ENCODE data around the gene SLC9C2. TPM values are rescaled to one million over a fixed set of nuclear protein-coding genes. Genes with fewer than 3 reads are reported as not detected.

Gene SLC9C2
- total RNA-seq, 1 experiment from 2014 or later, result not detected

- Mint-ChIP-seq H3K27ac (peak overlapping the region; percentile 73), H3K4me3 (no peak overlapping the region), H3K9me3 (peaks cover 13% of the 10 kb centered on the region; the same call in 1 of the 2 replicates)
Observed at GRCh38 chr1:173453982-173454381, 148.9 kb downstream of the SLC9C2 start.

GRCh38 chr1:173451981-173452380 lies 150.9 kb downstream of the SLC9C2 start:
- CTCF ChIA-PET, result no interaction called here
- Mint-ChIP-seq H3K9me3 (peaks cover 20% of the 10 kb centered on the region), H3K4me3 (no peak overlapping the region), H3K4me1 (peaks cover 61% of the 10 kb centered on the region), H3K27me3 (ENCODE audit: low read depth) (no peaks in the 10 kb centered on the region), H3K27ac (peak overlapping the region; percentile 94), H3K36me3 (peaks cover 43% of the 10 kb centered on the region)
- no peak for TF ChIP-seq MLX (CRISPR knock-in tag; IDR thresholded peaks at IDR 0.05)
- no peak for TF ChIP-seq USF1 (CRISPR knock-in tag; IDR thresholded peaks at IDR 0.05)
- no peak for TF ChIP-seq FOXK1 (CRISPR knock-in tag; IDR thresholded peaks at IDR 0.05)
- TF ChIP-seq, protein P1, sequence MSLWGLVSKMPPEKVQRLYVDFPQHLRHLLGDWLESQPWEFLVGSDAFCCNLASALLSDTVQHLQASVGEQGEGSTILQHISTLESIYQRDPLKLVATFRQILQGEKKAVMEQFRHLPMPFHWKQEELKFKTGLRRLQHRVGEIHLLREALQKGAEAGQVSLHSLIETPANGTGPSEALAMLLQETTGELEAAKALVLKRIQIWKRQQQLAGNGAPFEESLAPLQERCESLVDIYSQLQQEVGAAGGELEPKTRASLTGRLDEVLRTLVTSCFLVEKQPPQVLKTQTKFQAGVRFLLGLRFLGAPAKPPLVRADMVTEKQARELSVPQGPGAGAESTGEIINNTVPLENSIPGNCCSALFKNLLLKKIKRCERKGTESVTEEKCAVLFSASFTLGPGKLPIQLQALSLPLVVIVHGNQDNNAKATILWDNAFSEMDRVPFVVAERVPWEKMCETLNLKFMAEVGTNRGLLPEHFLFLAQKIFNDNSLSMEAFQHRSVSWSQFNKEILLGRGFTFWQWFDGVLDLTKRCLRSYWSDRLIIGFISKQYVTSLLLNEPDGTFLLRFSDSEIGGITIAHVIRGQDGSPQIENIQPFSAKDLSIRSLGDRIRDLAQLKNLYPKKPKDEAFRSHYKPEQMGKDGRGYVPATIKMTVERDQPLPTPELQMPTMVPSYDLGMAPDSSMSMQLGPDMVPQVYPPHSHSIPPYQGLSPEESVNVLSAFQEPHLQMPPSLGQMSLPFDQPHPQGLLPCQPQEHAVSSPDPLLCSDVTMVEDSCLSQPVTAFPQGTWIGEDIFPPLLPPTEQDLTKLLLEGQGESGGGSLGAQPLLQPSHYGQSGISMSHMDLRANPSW (CRISPR knock-in tag; conservative IDR thresholded peaks at IDR 0.05; ENCODE audit: low read depth), result no peak
- TF ChIP-seq ATF2 (CRISPR knock-in tag; IDR thresholded peaks at IDR 0.05; ENCODE audit: borderline replicate concordance, low read depth), result no peak
- no peak for TF ChIP-seq IRF2 (CRISPR knock-in tag; IDR thresholded peaks at IDR 0.05; ENCODE audit: borderline replicate concordance, low read depth)
- TF ChIP-seq ETV6 (CRISPR knock-in tag; IDR thresholded peaks at IDR 0.05), result no peak
- no peak for TF ChIP-seq ZNF219 (CRISPR knock-in tag; IDR thresholded peaks at IDR 0.05; ENCODE audit: borderline replicate concordance)
- no peak for TF ChIP-seq CBFB (CRISPR knock-in tag; IDR thresholded peaks at IDR 0.05; ENCODE audit: low read depth)
- TF ChIP-seq GTF2I (CRISPR knock-in tag; conservative IDR thresholded peaks at IDR 0.05), result no peak
- TF ChIP-seq, protein P2, sequence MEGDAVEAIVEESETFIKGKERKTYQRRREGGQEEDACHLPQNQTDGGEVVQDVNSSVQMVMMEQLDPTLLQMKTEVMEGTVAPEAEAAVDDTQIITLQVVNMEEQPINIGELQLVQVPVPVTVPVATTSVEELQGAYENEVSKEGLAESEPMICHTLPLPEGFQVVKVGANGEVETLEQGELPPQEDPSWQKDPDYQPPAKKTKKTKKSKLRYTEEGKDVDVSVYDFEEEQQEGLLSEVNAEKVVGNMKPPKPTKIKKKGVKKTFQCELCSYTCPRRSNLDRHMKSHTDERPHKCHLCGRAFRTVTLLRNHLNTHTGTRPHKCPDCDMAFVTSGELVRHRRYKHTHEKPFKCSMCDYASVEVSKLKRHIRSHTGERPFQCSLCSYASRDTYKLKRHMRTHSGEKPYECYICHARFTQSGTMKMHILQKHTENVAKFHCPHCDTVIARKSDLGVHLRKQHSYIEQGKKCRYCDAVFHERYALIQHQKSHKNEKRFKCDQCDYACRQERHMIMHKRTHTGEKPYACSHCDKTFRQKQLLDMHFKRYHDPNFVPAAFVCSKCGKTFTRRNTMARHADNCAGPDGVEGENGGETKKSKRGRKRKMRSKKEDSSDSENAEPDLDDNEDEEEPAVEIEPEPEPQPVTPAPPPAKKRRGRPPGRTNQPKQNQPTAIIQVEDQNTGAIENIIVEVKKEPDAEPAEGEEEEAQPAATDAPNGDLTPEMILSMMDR (IDR thresholded peaks at IDR 0.05), result no peak
- ATAC-seq, result no peak
- POLR2A ChIA-PET, result no interaction called here
- DNase-seq (ENCODE audit: low spot score), result no peak

More at GRCh38 chr1:173453982-173454381, 148.9 kb downstream of the SLC9C2 start:
- POLR2A ChIA-PET, result no interaction called here
- Mint-ChIP-seq H3K27me3 (ENCODE audit: low read depth) (no peaks in the 10 kb centered on the region), H3K36me3 (peaks cover 40% of the 10 kb centered on the region), H3K4me1 (peaks cover 48% of the 10 kb centered on the region)
- no peak for DNase-seq (ENCODE audit: low spot score)
- ATAC-seq, result no peak
- CTCF ChIA-PET, result interaction anchor here (0.6 to 1.1 kb wide), 2 partner anchors 24 to 646 kb away, joined by 3 to 4 read pairs; no protein-coding TSS in a partner anchor
- TF ChIP-seq NR1H2 (CRISPR knock-in tag; IDR thresholded peaks at IDR 0.05) (no peak), CREB1 (CRISPR knock-in tag; IDR thresholded peaks at IDR 0.05) (no peak), ZNF416 (CRISPR knock-in tag; IDR thresholded peaks at IDR 0.05) (no peak), EMX1 (CRISPR knock-in tag; IDR thresholded peaks at IDR 0.05) (no peak), ATF1 (CRISPR knock-in tag; IDR thresholded peaks at IDR 0.05) (no peak), TP53 (CRISPR knock-in tag; IDR thresholded peaks at IDR 0.05) (no peak), ZNF121 (CRISPR knock-in tag; IDR thresholded peaks at IDR 0.05) (no peak), JUN (CRISPR knock-in tag; IDR thresholded peaks at IDR 0.05) (no peak), GTF2I (CRISPR knock-in tag; conservative IDR thresholded peaks at IDR 0.05) (no peak), ZNF138 (CRISPR knock-in tag; conservative IDR thresholded peaks at IDR 0.05) (no peak), NFE2L1 (CRISPR knock-in tag; IDR thresholded peaks at IDR 0.05) (no peak), CBFB (CRISPR knock-in tag; IDR thresholded peaks at IDR 0.05; ENCODE audit: low read depth) (no peak)

Other genes with a start within 250 kb of the SLC9C2 start
- gene PRDX6, start 125.7 kb downstream of the SLC9C2 start, total RNA-seq (2021), result 512 to 538 TPM (median 516 TPM) in 3 replicates
- gene TEX50, start 32.3 kb upstream of the SLC9C2 start, total RNA-seq (2021), result not detected in 3 replicates
- gene ANKRD45, start 66.8 kb upstream of the SLC9C2 start, total RNA-seq (2021), result 1.1 to 2.2 TPM (median 1.3 TPM) in 3 replicates
- 10.4 to 12.5 TPM (median 12.1 TPM) in 3 replicates for gene KLHL20, start 111.9 kb upstream of the SLC9C2 start, total RNA-seq (2021)
- gene DARS2, start 221.6 kb upstream of the SLC9C2 start, total RNA-seq (2021), result 37.5 to 40.1 TPM (median 38.0 TPM) in 3 replicates
- 17.2 to 20.1 TPM (median 18.3 TPM) in 3 replicates for gene CENPL, start 221.8 kb upstream of the SLC9C2 start, total RNA-seq (2021)